NCI-H146 treated with DMSO at 0.1 percent for 48 hours (cell line): ENCODE data around the gene ROBO2.

Source experiments
- DNase-seq: peaks from one replicate; lab custom pipeline; 2025; ENCODE audit not compliant: unreplicated experiment; lab: John Stamatoyannopoulos, UW

Gene ROBO2

GRCh38 chr3:77102951-77103769 is 63.3 kb downstream of the ROBO2 start:
- peak; percentile 80 for DNase-seq

GRCh38 chr3:77122652-77123051 is 82.8 kb downstream of the ROBO2 start:
- no peak for DNase-seq

- no peak for DNase-seq
Measured at GRCh38 chr3:77125966-77126365, 86.1 kb downstream of the ROBO2 start.

GRCh38 chr3:77134769-77135168 is 94.9 kb downstream of the ROBO2 start:
- DNase-seq = peak; percentile 18

- DNase-seq = no peak
Measured at GRCh38 chr3:77137559-77137958, 97.7 kb downstream of the ROBO2 start.

GRCh38 chr3:77139624-77140023 is 99.7 kb downstream of the ROBO2 start:
- no peak for DNase-seq

- no peak for DNase-seq
Measured at GRCh38 chr3:77141423-77141822, 101.5 kb downstream of the ROBO2 start.

- no peak for DNase-seq
Measured at GRCh38 chr3:77142578-77142977, 102.7 kb downstream of the ROBO2 start.

GRCh38 chr3:77146004-77146403 is 106.1 kb downstream of the ROBO2 start:
- DNase-seq = peak; percentile 82

GRCh38 chr3:77147836-77148578 is 108.1 kb downstream of the ROBO2 start:
- no peak for DNase-seq

- DNase-seq = no peak
Measured at GRCh38 chr3:77149382-77149781, 109.5 kb downstream of the ROBO2 start.

- no peak for DNase-seq
Measured at GRCh38 chr3:77150028-77150427, 110.1 kb downstream of the ROBO2 start.

- no peak for DNase-seq
Measured at GRCh38 chr3:77150759-77151158, 110.9 kb downstream of the ROBO2 start.

- no peak for DNase-seq
Measured at GRCh38 chr3:77158730-77159581, 119.1 kb downstream of the ROBO2 start.

- peak; percentile 19 for DNase-seq
Measured at GRCh38 chr3:77160931-77161497, 121.1 kb downstream of the ROBO2 start.

- no peak for DNase-seq
Measured at GRCh38 chr3:77169823-77170222, 129.9 kb downstream of the ROBO2 start.

GRCh38 chr3:77171026-77171425 is 131.1 kb downstream of the ROBO2 start:
- DNase-seq = no peak

GRCh38 chr3:77179762-77180161 is 139.9 kb downstream of the ROBO2 start:
- DNase-seq = no peak

GRCh38 chr3:77182341-77182740 is 142.4 kb downstream of the ROBO2 start:
- DNase-seq = no peak

- no peak for DNase-seq
Measured at GRCh38 chr3:77186319-77186718, 146.4 kb downstream of the ROBO2 start.

- DNase-seq = no peak
Measured at GRCh38 chr3:77186728-77187127, 146.8 kb downstream of the ROBO2 start.
